PC-3 (cell line): ENCODE data around the gene PLSCR3. TPM values are rescaled to one million over a fixed set of nuclear protein-coding genes. Genes with fewer than 3 reads are reported as not detected.
A peak's percentile ranks its signal among the peaks of the same experiment; 100 is the strongest.

Experiments
- ATAC-seq: fragments of 200-7000 bp; cut with Tn5 transposase; 2 replicates; pipeline ENCODE4 v1.9.1; 2020; ENCODE audit warnings: mild to moderate bottlenecking, moderate library complexity
- BruUV-seq: library from RNA; stranded (reverse); fragments of 400-500 nt; replicated peaks from 2 replicates; lab custom pipeline; 2021; lab: Mats Ljungman, UMichigan
- CTCF ChIA-PET: fragments of 300-600 bp; sonication (Branson Sonifier 250); formaldehyde crosslinking; loops from one replicate; lab custom pipeline; 2022; ENCODE audit warnings: antibody characterized with exemption; lab: Charles Lee
- POLR2A ChIA-PET: fragments of 300-600 bp; sonication (Branson Sonifier 250); formaldehyde crosslinking; loops from one replicate; lab custom pipeline; 2022; ENCODE audit warnings: antibody characterized with exemption; ENCODE audit not compliant: unreplicated experiment; lab: Charles Lee
- DNase-seq: peaks from one replicate; pipeline ENCODE4 v3.0.0-alpha.2; 2015
- H2AFZ ChIP-seq: fragments of 300-600 bp; sonication (generic); 2 replicates; pipeline ENCODE4 v1.6.0; 2016; ENCODE audit warnings: antibody characterized with exemption, low read length
- H3F3A ChIP-seq: fragments of 300-600 bp; sonication (generic); one replicate; pipeline ENCODE4 v1.6.0; 2017; ENCODE audit warnings: antibody characterized with exemption, low read length, control low read depth, mild to moderate bottlenecking; ENCODE audit not compliant: unreplicated experiment
- H3K27ac ChIP-seq: fragments of 300-600 bp; sonication (generic); 2 replicates; pipeline ENCODE4 v1.5.1; 2016; ENCODE audit warnings: mild to moderate bottlenecking, low read length
- H3K27me3 ChIP-seq: fragments of 300-600 bp; sonication (generic); 2 replicates; pipeline ENCODE4 v1.6.1; 2016; ENCODE audit warnings: low read length, mixed read lengths
- H3K36me3 ChIP-seq: fragments of 300-600 bp; sonication (generic); 2 replicates; pipeline ENCODE4 v1.6.1; 2016; ENCODE audit warnings: low read depth, mixed run types, low read length, mixed read lengths
- H3K4me1 ChIP-seq: fragments of 300-600 bp; sonication (generic); 2 replicates; pipeline ENCODE4 v1.5.1; 2016; ENCODE audit warnings: low read length; ENCODE audit not compliant: insufficient read depth
- H3K4me2 ChIP-seq: fragments of 300-600 bp; sonication (generic); 2 replicates; pipeline ENCODE4 v1.6.0; 2016; ENCODE audit warnings: low read length
- H3K4me3 ChIP-seq: fragments of 300-600 bp; sonication (generic); 2 replicates; pipeline ENCODE4 v1.5.1; 2016; ENCODE audit warnings: mild to moderate bottlenecking, low read length, mixed read lengths
- H3K79me2 ChIP-seq: fragments of 300-600 bp; sonication (generic); 2 replicates; pipeline ENCODE4 v1.6.1; 2017; ENCODE audit warnings: low read length, mixed read lengths
- H3K9ac ChIP-seq: fragments of 300-600 bp; sonication (generic); 2 replicates; pipeline ENCODE4 v1.6.0; 2016; ENCODE audit warnings: mild to moderate bottlenecking, low read length
- H3K9me2 ChIP-seq: fragments of 300-600 bp; sonication (generic); replicated peaks from 2 replicates; pipeline ENCODE4 v1.6.1; 2016; ENCODE audit warnings: mixed run types, low read length, mixed read lengths
- H3K9me3 ChIP-seq: fragments of 300-600 bp; sonication (generic); 2 replicates; pipeline ENCODE4 v1.6.1; 2016; ENCODE audit warnings: low read length, mixed read lengths
- H4K20me1 ChIP-seq: fragments of 300-600 bp; sonication (generic); 2 replicates; pipeline ENCODE4 v1.6.1; 2016; ENCODE audit warnings: low read length, mixed read lengths
- EZH2 ChIP-seq: fragments of 300-600 bp; sonication (generic); IDR thresholded peaks from one replicate; pipeline ENCODE4 v1.6.1; 2017; ENCODE audit warnings: antibody characterized with exemption, mild to moderate bottlenecking, low read length; ENCODE audit not compliant: unreplicated experiment
- EZH2phosphoT487 ChIP-seq: fragments of 300-600 bp; sonication (generic); IDR thresholded peaks from 2 replicates; pipeline ENCODE4 v1.6.1; 2018; ENCODE audit warnings: mild to moderate bottlenecking, antibody characterized with exemption, low read length, borderline replicate concordance
- intact Hi-C: fragments of 100-400 bp; cut with micrococcal nuclease; formaldehyde crosslinking; loops from 2 replicates; pipeline ENCODE4 v1.9.0; 2023
- total RNA-seq: library from RNA; depleted of rRNA; stranded (reverse); fragments of >200 nt; gene quantifications from 2 replicates; pipeline ENCODE4 v1.2.3, GENCODE V29; 2014
- TF ChIP-seq, protein P1 (sequence below): fragments of 300-600 bp; sonication (generic); conservative IDR thresholded peaks from 2 replicates; pipeline ENCODE4 v1.5.1; 2017; ENCODE audit warnings: antibody characterized with exemption, low read depth, mild to moderate bottlenecking, low read length

Gene PLSCR3
- total RNA-seq, 1 experiment from 2014 or later = 62.7 TPM

DNA sequence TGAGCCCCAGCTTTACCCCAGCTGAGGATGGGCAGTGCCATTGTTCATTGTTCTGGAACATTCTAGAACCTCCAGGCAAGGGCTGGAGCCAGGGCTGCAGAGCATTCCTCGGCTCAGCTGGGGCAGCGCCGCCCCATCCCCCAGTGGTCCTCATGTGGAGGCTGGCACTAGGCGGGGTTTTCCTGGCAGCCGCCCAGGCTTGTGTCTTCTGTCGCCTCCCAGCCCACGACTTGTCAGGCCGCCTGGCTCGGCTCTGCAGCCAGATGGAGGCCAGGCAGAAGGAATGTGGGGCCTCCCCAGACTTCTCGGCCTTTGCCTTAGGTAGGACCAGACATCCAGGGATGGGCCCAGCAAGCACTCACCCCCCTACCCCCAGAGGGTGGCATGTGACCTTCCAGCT, 39.3 kb downstream of the PLSCR3 start, which contains the start of gene TMEM95:
Gene TMEM95 (plus strand): TSS at position 104 of the 400 bp plus-strand sequence. CDS start 49 bp downstream, at position 153.
- H3K4me3 ChIP-seq = no peak within 1 kb of the TSS
- CTCF ChIA-PET = no interaction called here

DNA sequence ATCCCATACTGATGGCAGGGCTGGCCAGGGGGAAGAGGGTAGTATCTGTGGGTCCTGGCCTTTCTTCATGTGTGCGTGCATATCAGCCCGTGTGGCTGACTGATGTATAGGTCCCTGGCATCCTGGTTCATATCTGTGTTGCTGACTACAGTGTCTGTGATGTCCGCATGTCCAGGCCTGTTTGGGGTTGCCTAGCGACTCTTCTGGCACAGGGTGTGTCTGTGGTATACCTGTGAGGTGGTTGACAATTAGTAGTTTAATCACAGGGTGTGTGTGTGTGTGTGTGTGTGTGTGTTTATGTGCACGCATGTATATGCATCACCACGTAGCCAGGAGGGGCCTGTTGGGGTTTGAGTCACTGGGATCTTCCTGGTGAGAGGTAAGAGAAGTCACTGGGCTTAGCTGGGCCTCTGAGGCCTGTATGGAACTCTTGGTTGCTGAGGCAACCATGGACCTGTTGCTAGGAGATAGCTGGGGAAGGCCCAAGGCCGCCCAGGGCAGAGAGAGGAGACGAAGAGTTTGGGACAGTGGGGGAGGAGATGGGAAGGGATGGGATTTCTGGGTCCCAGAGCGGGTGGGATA, 40.0 kb downstream of the PLSCR3 start:
- no peak; the same call in 1 of the 2 replicates for ATAC-seq
- Histone ChIP-seq H3K27me3 (no peaks in the 10 kb centered on the region), H3K79me2 (peaks cover 35% of the 10 kb centered on the region), H3K4me3 (no peak overlapping the region), H3K9me3 (no peaks in the 10 kb centered on the region), H4K20me1 (no peaks in the 10 kb centered on the region), H3K36me3 (no peaks in the 10 kb centered on the region), H3F3A (peaks cover 3% of the 10 kb centered on the region), H3K4me2 (peak overlapping the region; percentile 99; the same call in 1 of the 2 replicates), H3K4me1 (peaks cover 28% of the 10 kb centered on the region), H3K9ac (no peak overlapping the region), H2AFZ (no peak overlapping the region), H3K9me2 (no peaks in the 10 kb centered on the region), H3K27ac (no peak overlapping the region)
- no TSS peak for BruUV-seq
- intact Hi-C loops = loop anchor here (5.0 kb wide), 1 partner anchor 83 kb away; the partner anchor contains the start of genes FGF11 and TMEM102
- ChIA-PET CTCF (no interaction called here), POLR2A (no interaction called here)
- TF ChIP-seq EZH2 (no peak), EZH2phosphoT487 (no peak)
- TF ChIP-seq, protein P1, sequence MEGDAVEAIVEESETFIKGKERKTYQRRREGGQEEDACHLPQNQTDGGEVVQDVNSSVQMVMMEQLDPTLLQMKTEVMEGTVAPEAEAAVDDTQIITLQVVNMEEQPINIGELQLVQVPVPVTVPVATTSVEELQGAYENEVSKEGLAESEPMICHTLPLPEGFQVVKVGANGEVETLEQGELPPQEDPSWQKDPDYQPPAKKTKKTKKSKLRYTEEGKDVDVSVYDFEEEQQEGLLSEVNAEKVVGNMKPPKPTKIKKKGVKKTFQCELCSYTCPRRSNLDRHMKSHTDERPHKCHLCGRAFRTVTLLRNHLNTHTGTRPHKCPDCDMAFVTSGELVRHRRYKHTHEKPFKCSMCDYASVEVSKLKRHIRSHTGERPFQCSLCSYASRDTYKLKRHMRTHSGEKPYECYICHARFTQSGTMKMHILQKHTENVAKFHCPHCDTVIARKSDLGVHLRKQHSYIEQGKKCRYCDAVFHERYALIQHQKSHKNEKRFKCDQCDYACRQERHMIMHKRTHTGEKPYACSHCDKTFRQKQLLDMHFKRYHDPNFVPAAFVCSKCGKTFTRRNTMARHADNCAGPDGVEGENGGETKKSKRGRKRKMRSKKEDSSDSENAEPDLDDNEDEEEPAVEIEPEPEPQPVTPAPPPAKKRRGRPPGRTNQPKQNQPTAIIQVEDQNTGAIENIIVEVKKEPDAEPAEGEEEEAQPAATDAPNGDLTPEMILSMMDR = no peak
- peak; percentile 53 for DNase-seq

More for the DNA sequence above, 39.3 kb downstream of the PLSCR3 start, which contains the start of gene TMEM95:
- Histone ChIP-seq H3K9me3 (no peaks in the 10 kb centered on the region), H3K9ac (no peak within 1 kb of the TSS), H3K27ac (no peak within 1 kb of the TSS), H3K79me2 (peaks cover 35% of the 10 kb centered on the region), H4K20me1 (no peaks in the 10 kb centered on the region), H3F3A (peaks cover 3% of the 10 kb centered on the region), H3K9me2 (no peaks in the 10 kb centered on the region), H3K36me3 (no peaks in the 10 kb centered on the region), H3K4me2 (peak within 1 kb of the TSS; percentile 99; the same call in 1 of the 2 replicates), H3K27me3 (no peaks in the 10 kb centered on the region), H2AFZ (no peak within 1 kb of the TSS), H3K4me1 (peaks cover 24% of the 10 kb centered on the region; the same call in 1 of the 2 replicates)
- POLR2A ChIA-PET = no interaction called here
- ATAC-seq = no peak
- no peak for DNase-seq
- intact Hi-C loops = no loop called here
- TF ChIP-seq EZH2 (no peak), EZH2phosphoT487 (no peak)
- TF ChIP-seq, protein P1 = no peak
- BruUV-seq = no TSS peak
